B cell (primary cell): Measurements from ENCODE around the gene VKORC1L1. TPM values are rescaled to one million over a fixed set of nuclear protein-coding genes. Genes with fewer than 3 reads are reported as not detected.

ENCODE experiments used
- ATAC-seq: fragments of 200-7000 bp; cut with Tn5 transposase; one replicate; pipeline ENCODE4 v1.10.0; 2021; ENCODE audit warnings: low read depth, mild to moderate bottlenecking, moderate number of reproducible peaks, moderate library complexity
- CTCF ChIA-PET: fragments of 350-600 bp; sonication (Branson Sonifier 250); formaldehyde crosslinking; loops from one replicate; lab custom pipeline; 2021; ENCODE audit warnings: antibody characterized with exemption, inconsistent platforms; lab: Charles Lee
- POLR2A ChIA-PET: fragments of 350-600 bp; sonication (Branson Sonifier 250); formaldehyde crosslinking; loops from one replicate; lab custom pipeline; 2021; ENCODE audit warnings: antibody characterized with exemption; lab: Charles Lee
- DNase-seq: peaks from one replicate; pipeline ENCODE4 v3.0.0; 2013
- H2AFZ ChIP-seq: 2 replicates; pipeline ENCODE4 v1.6.1; 2012; ENCODE audit warnings: mild to moderate bottlenecking, low read depth, low read length; ENCODE audit not compliant: insufficient read depth, poor library complexity, severe bottlenecking
- H3K27ac ChIP-seq, 2 donors: 1 replicate in 1 of 2; 2 replicates in 1 of 2; pipeline ENCODE4 v1.5.1; 2012 to 2013; ENCODE audit warnings: low read length in 2 of 2, mild to moderate bottlenecking in 2 of 2, moderate library complexity in 1 of 2
- H3K27me3 ChIP-seq, 4 experiments: fragments of 200-600 bp in 1 of 4; sonication (generic) in 1 of 4; replicated peaks in 1 of 4; 1 replicate in 2 of 4; 2 replicates in 2 of 4; pipeline versions ENCODE4 v1.6.1 to v1.7.0; 2013 to 2016; ENCODE audit warnings: low read length in 3 of 4, mild to moderate bottlenecking in 2 of 4, mixed read lengths in 1 of 4, moderate library complexity in 1 of 4; ENCODE audit not compliant: insufficient read depth in 4 of 4, control insufficient read depth in 3 of 4; ENCODE audit errors: control extremely low read depth in 1 of 4
- H3K36me3 ChIP-seq, 2 experiments: replicated peaks in 1 of 2; 1 replicate in 1 of 2; 2 replicates in 1 of 2; pipeline versions ENCODE4 v1.6.1 to v1.7.1; 2013; ENCODE audit warnings: low read length in 1 of 2; ENCODE audit not compliant: insufficient read depth in 2 of 2, control insufficient read depth in 1 of 2; ENCODE audit errors: control extremely low read depth in 1 of 2, extremely low read depth in 1 of 2
- H3K4me1 ChIP-seq, 2 donors: fragments of 200-600 bp in 1 of 2; sonication (generic) in 1 of 2; 1 replicate in 1 of 2; 2 replicates in 1 of 2; pipeline versions ENCODE4 v1.5.1 to v1.6.1; 2013 to 2017; ENCODE audit warnings: low read length in 2 of 2; ENCODE audit not compliant: control insufficient read depth in 2 of 2, insufficient read depth in 2 of 2
- H3K4me2 ChIP-seq: replicated peaks from 2 replicates; pipeline ENCODE3; 2012; ENCODE audit warnings: mild to moderate bottlenecking, low read depth, low read length; ENCODE audit not compliant: poor library complexity, severe bottlenecking
- H3K4me3 ChIP-seq, 5 experiments: fragments of 200-600 bp in 1 of 5; sonication (generic) in 1 of 5; 1 replicate in 3 of 5; 2 replicates in 2 of 5; pipeline versions ENCODE4 v1.5.1 to v1.7.0; 2011 to 2016; ENCODE audit warnings: low read length in 4 of 5, mild to moderate bottlenecking in 4 of 5, low read depth in 2 of 5, control low read depth in 1 of 5, moderate library complexity in 1 of 5; ENCODE audit not compliant: insufficient read depth in 1 of 5; ENCODE audit errors: control extremely low read depth in 1 of 5, extremely low read depth in 1 of 5
- H3K79me2 ChIP-seq: fragments of 200-600 bp; sonication (generic); one replicate; pipeline ENCODE4 v1.6.0; 2016; ENCODE audit warnings: low read length; ENCODE audit not compliant: control insufficient read depth, insufficient read depth
- H3K9ac ChIP-seq: fragments of 200-600 bp; sonication (generic); 2 replicates; pipeline ENCODE4 v1.6.1; 2017; ENCODE audit warnings: mild to moderate bottlenecking, low read length, moderate library complexity
- H3K9me3 ChIP-seq, 3 donors: one replicate each; pipeline versions ENCODE4 v1.6.1 to v1.7.1; 2013; ENCODE audit warnings: low read length in 2 of 3; ENCODE audit not compliant: control insufficient read depth in 2 of 3, insufficient read depth in 1 of 3; ENCODE audit errors: control extremely low read depth in 1 of 3
- H4K20me1 ChIP-seq: 2 replicates; pipeline ENCODE4 v1.6.0; 2012; ENCODE audit warnings: mild to moderate bottlenecking, low read length; ENCODE audit not compliant: insufficient read depth, control insufficient read depth, poor library complexity, severe bottlenecking
- H3K27ac Mint-ChIP-seq: one replicate; pipeline ENCODE4 v1.8.0; 2021; ENCODE audit warnings: mixed read lengths
- H3K27me3 Mint-ChIP-seq: one replicate; pipeline ENCODE4 v1.8.0; 2021; ENCODE audit warnings: mixed read lengths
- H3K4me1 Mint-ChIP-seq: one replicate; pipeline ENCODE4 v1.8.0; 2021; ENCODE audit warnings: mixed read lengths
- H3K4me3 Mint-ChIP-seq: one replicate; pipeline ENCODE4 v1.8.0; 2021; ENCODE audit warnings: mixed read lengths
- H3K9me3 Mint-ChIP-seq: one replicate; pipeline ENCODE4 v1.8.0; 2022; ENCODE audit warnings: mixed read lengths; ENCODE audit not compliant: insufficient read depth
- CTCF ChIP-seq: fragments of 200-600 bp; IDR thresholded peaks from one replicate; pipeline ENCODE4 v1.8.0; 2022; ENCODE audit warnings: antibody characterized with exemption, mild to moderate bottlenecking
- EZH2 ChIP-seq: IDR thresholded peaks from 2 replicates; pipeline ENCODE4 v1.6.1; 2012; ENCODE audit warnings: borderline replicate concordance, low read depth, mild to moderate bottlenecking, moderate library complexity, low read length; ENCODE audit not compliant: insufficient read depth, poor library complexity, severe bottlenecking
- WGBS: methylation state at CpG from one replicate; pipeline ENCODE4 v1.1.5; 2013; ENCODE audit warnings: missing lambda C conversion rate; ENCODE audit not compliant: insufficient coverage; 5-methylcytosine and 5-hydroxymethylcytosine counted together
- intact Hi-C: fragments of 100-400 bp; cut with micrococcal nuclease; formaldehyde crosslinking; loops from one replicate; pipeline ENCODE4 v1.10.0; 2022
- polyA plus RNA-seq: library from polyadenylated mRNA; depleted of rRNA; stranded (reverse); fragments of >200 nt; gene quantifications from 2 replicates; pipeline ENCODE4 v1.2.3, GENCODE V29; 2012
- total RNA-seq, 2 donors: library from RNA; stranded (reverse); fragments of 120-200 nt in 1 of 2; gene quantifications; 1 replicate in 1 of 2; 2 replicates in 1 of 2; pipeline versions ENCODE4 v1.2.3 to v1.2.4, GENCODE V29; 2013 to 2022

The VKORC1L1 gene
- total and polyA plus RNA-seq, 2 donors (not counting 1 experiment from before 2014, with no cell fraction given), result 2.2 to 8.1 TPM

GRCh38 chr7:65892161-65892560, 19.3 kb downstream of the VKORC1L1 start:
- Histone ChIP-seq H3K4me1 (peaks cover 4 to 5% of the 10 kb centered on the region in 2 donors), H3K27ac (no peak overlapping the region), H2AFZ (no peak overlapping the region), H3K9ac (no peak overlapping the region), H3K9me3 (no peaks in the 10 kb centered on the region), H3K4me2 (no peak overlapping the region), H3K36me3 (peaks cover 0 to 3% of the 10 kb centered on the region in 2 experiments), H4K20me1 (no peaks in the 10 kb centered on the region), H3K27me3 (no peaks in the 10 kb centered on the region), H3K4me3 (no peak overlapping the region), H3K79me2 (no peaks in the 10 kb centered on the region)
- CTCF ChIA-PET, result no interaction called here
- POLR2A ChIA-PET, result no interaction called here
- no peaks in the 10 kb centered on the region for H3K9me3 Mint-ChIP-seq
- no CpG with 5 or more reads among the region's 5 CpGs for WGBS
- H3K27me3 Mint-ChIP-seq, result no peaks in the 10 kb centered on the region
- peaks cover 19% of the 10 kb centered on the region for H3K4me1 Mint-ChIP-seq
- no peak for TF ChIP-seq CTCF
- TF ChIP-seq EZH2, result no peak
- H3K27ac Mint-ChIP-seq, result no peak overlapping the region
- intact Hi-C loops, result no loop called here
- ATAC-seq, result no peak
- no peak overlapping the region for H3K4me3 Mint-ChIP-seq
- no peak for DNase-seq

GRCh38 chr7:65892835-65893234, 20.0 kb downstream of the VKORC1L1 start:
- no peaks in the 10 kb centered on the region for H3K9me3 ChIP-seq
- H3K27me3 ChIP-seq, result no peaks in the 10 kb centered on the region
- TF ChIP-seq CTCF (no peak), EZH2 (no peak)
- DNase-seq (no peak), ATAC-seq (no peak)
- no peak overlapping the region for H3K4me3 Mint-ChIP-seq
- H3K9ac ChIP-seq, result no peak overlapping the region
- no CpG with 5 or more reads among the region's 1 CpG for WGBS
- H3K79me2 ChIP-seq, result no peaks in the 10 kb centered on the region
- peaks cover 4 to 5% of the 10 kb centered on the region in 2 donors for H3K4me1 ChIP-seq
- H3K27ac Mint-ChIP-seq, result no peak overlapping the region
- H3K4me1 Mint-ChIP-seq, result peaks cover 19% of the 10 kb centered on the region
- POLR2A ChIA-PET, result no interaction called here
- H3K36me3 ChIP-seq, result peaks cover 0 to 3% of the 10 kb centered on the region in 2 experiments
- H3K27me3 Mint-ChIP-seq, result no peaks in the 10 kb centered on the region
- H3K4me3 ChIP-seq, result no peak overlapping the region
- intact Hi-C loops, result no loop called here
- no peaks in the 10 kb centered on the region for H3K9me3 Mint-ChIP-seq
- H3K4me2 ChIP-seq, result no peak overlapping the region
- no peak overlapping the region for H2AFZ ChIP-seq
- H3K27ac ChIP-seq, result no peak overlapping the region
- CTCF ChIA-PET, result no interaction called here
- H4K20me1 ChIP-seq, result no peaks in the 10 kb centered on the region
